ENCODE measurements around the gene PIRT.

Gene PIRT

DNA sequence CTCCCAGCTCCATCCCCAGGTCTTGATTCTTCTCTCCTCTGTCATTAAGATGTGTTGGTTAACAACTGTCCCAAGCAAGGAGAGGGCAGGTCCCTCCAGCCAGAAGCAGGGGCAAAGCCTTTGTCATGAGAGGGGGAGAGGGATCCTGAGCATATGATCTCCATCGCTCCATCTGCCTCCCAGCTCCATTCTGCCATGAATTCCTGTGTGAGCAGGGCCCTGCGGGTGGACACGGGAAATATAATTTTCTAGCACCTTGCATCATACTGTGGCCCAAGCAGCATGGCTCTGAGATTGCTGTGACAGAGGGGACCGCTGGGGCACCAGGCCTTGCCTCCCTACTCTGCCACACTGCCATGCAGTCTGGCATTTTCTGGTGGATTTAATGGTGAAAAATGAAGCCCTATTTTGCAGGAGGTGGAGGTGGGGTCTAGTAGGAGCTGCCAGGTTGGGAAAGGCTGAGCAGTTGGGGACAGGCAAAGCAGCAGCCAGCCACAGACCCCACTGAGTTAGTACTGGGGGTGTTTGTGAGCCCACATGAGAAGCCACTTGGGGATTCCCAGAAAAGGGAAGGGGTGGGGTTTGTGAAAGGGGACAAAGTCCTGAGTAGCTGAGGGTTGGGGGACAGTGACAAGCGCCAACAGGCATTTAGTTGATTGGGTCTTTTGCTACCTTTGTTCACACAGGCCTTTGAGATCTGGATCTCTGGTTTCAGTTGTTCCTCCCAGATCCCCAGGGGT lies 50.4 kb downstream of the PIRT start:
- Mint-ChIP-seq H3K4me1 (ENCODE audit: low read depth) (no peaks in the 10 kb centered on the region), H3K27ac (no peak overlapping the region)

DNA sequence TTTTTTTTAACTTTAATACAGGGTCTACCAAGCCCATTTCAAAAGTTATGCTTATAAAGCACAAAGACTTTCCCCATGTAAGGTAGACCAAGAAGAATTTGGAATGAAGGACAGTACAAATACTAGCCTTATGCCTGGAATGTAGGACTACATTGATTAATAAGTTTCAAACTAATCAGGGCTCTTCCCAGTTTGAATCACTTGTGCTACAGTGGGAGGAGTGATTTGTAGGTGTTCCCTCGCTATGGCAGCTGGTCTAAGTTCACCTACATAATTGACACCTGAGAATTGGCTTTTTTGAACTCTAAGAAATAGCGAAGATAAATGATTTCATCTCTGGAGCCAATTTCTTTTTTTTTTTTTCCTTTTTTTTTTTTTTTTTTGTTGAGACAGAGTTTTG lies 52.6 kb downstream of the PIRT start:
- peaks cover 3% of the 10 kb centered on the region for H3K27me3 Mint-ChIP-seq
- H3K4me3 Mint-ChIP-seq = no peak overlapping the region
- peaks cover 10% of the 10 kb centered on the region for H3K9me3 Mint-ChIP-seq (ENCODE audit: low read depth)
- H3K4me1 Mint-ChIP-seq (ENCODE audit: low read depth) = no peaks in the 10 kb centered on the region
- no peak overlapping the region for H3K27ac Mint-ChIP-seq
- peaks cover 15% of the 10 kb centered on the region for H3K36me3 Mint-ChIP-seq

More for the DNA sequence above, 50.4 kb downstream of the PIRT start:
- Mint-ChIP-seq H3K9me3 (ENCODE audit: low read depth) (peaks cover 10% of the 10 kb centered on the region), H3K4me3 (no peak overlapping the region), H3K27me3 (peaks cover 3% of the 10 kb centered on the region), H3K36me3 (peaks cover 13% of the 10 kb centered on the region)

DNA sequence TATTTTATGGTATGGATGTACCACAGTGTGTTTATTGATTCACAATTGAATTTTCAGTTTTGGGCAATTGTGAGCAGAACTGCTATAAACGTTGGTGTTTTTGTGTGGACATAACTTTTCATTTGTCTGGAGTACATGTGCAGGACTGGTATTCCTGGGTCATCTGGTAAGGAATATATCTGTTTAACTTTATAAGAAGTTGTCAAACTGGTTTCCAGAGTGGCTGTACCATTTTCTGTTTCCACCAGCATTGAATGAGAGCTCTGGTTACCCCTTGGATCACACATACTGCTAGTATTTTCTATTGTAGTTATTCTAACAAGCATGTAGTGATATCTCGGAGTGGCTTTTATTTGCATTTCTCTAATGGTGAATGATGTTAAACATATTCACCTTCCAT lies 58.3 kb downstream of the PIRT start:
- Mint-ChIP-seq H3K36me3 (peaks cover 15% of the 10 kb centered on the region), H3K9me3 (ENCODE audit: low read depth) (peaks cover 10% of the 10 kb centered on the region), H3K4me1 (ENCODE audit: low read depth) (no peaks in the 10 kb centered on the region), H3K4me3 (no peak overlapping the region), H3K27ac (no peak overlapping the region), H3K27me3 (no peaks in the 10 kb centered on the region)

DNA sequence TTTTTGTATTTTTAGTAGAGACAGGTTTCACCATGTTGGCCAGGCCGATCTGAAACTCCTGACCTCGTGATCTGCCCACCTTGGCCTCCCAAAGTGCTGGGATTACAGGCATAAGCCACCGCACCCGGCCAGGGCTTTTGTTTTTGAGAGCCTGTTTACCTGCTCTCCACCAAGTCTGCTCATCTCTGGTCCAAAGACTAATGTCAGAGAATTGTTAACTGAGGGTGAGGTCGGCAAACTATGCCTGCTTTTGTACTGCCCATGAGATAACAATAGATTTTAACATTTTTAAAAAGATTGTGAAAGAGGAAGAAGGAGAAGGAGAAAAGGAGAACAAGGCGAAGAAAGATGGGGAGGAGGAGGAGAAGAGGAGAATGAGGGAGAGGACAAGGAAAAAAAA lies 60.0 kb downstream of the PIRT start:
- Mint-ChIP-seq H3K27ac (no peak overlapping the region), H3K4me1 (ENCODE audit: low read depth) (no peaks in the 10 kb centered on the region), H3K4me3 (no peak overlapping the region), H3K9me3 (ENCODE audit: low read depth) (peaks cover 4% of the 10 kb centered on the region), H3K27me3 (no peaks in the 10 kb centered on the region), H3K36me3 (peaks cover 8% of the 10 kb centered on the region)

DNA sequence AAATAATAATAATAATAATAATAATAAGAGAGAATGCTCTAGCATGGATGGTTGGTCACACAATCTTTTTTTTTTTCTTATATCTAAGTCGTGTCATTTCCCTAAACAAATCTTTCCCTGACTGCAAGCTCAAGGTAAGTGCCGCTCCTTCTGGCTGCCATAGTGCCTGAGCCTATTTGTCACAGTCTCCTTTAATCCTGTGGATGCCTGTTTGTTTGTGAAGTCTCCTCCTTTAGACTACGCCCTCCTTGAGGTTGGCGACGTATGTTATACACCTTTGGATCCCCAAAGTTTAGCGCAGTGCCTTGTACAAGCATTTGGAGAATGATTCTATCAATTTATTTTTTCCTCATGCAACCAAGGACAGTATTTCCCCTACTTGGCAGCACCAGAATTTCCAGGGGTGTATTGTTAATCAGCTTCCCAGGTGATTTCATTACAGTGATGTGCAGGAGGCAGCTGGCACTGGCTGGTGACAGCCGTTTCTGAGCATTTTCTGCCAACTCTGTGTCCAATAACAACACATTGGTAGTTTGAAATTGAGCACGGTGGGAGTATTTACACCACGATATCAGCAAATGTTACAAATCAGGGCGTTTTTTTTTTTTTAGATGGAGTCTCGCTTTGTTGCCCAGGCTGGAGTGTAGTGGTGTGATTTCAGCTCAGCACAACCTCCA lies 60.6 kb downstream of the PIRT start:
- Mint-ChIP-seq H3K9me3 (ENCODE audit: low read depth) (no peaks in the 10 kb centered on the region), H3K4me3 (no peak overlapping the region), H3K36me3 (peaks cover 6% of the 10 kb centered on the region), H3K4me1 (ENCODE audit: low read depth) (no peaks in the 10 kb centered on the region), H3K27me3 (no peaks in the 10 kb centered on the region), H3K27ac (no peak overlapping the region)

DNA sequence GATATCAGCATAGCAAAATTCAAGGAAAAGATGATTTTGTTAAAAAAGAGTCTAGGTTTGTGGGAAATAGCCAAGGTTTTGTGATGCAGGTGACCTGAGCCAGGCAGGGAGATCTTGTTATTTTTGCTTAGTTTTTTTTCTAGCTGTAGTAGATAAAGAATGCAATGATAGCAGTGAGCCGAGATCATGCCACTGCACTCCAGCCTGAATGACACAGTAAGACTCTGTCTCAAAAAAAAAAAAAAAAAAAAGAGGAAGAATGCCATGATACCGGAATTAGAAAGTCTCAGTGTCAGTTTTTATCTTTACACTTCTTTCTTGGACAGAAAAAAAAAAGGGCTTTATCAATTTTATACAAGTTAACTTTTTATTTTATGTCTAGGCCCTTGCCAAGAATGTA lies 61.5 kb downstream of the PIRT start:
- H3K27me3 Mint-ChIP-seq = no peaks in the 10 kb centered on the region

DNA sequence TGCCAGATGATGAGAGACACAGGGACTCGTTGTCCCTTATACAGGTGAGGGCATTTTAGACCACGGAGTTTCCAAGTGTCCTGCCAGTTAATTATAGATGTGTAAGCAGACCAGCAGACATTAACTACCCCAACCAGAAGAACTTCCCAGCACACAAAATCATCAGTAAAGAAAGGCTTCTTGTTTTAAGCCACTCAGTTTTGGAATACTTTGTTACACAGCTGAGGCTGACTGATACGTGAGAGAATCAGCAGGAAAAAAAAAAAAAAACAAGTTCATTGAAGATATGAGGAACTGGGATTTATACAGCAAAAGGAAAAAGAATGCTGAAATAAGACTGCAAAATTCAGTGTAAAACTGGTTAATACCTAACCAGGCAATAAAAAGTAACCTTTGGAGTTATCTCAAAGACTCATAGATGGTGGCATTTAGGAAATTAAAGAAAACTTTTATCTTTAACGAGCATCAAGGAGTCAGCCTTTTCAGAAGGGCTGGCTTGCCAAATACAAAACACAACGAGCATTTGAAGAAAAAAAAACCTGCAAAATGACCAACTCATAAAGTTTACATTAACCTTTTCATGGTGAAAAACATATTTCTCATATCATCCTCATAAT lies 62.0 kb downstream of the PIRT start:
- no peaks in the 10 kb centered on the region for H3K27me3 Mint-ChIP-seq
- H3K27ac Mint-ChIP-seq = no peak overlapping the region
- peaks cover 10% of the 10 kb centered on the region for H3K36me3 Mint-ChIP-seq
- H3K4me1 Mint-ChIP-seq (ENCODE audit: low read depth) = no peaks in the 10 kb centered on the region
- no peaks in the 10 kb centered on the region for H3K9me3 Mint-ChIP-seq (ENCODE audit: low read depth)
- H3K4me3 Mint-ChIP-seq = no peak overlapping the region

More for the DNA sequence above, 61.5 kb downstream of the PIRT start:
- peaks cover 9% of the 10 kb centered on the region for H3K36me3 Mint-ChIP-seq
- H3K4me1 Mint-ChIP-seq (ENCODE audit: low read depth) = no peaks in the 10 kb centered on the region
- no peak overlapping the region for H3K27ac Mint-ChIP-seq
- H3K4me3 Mint-ChIP-seq = no peak overlapping the region
- no peaks in the 10 kb centered on the region for H3K9me3 Mint-ChIP-seq (ENCODE audit: low read depth)

DNA sequence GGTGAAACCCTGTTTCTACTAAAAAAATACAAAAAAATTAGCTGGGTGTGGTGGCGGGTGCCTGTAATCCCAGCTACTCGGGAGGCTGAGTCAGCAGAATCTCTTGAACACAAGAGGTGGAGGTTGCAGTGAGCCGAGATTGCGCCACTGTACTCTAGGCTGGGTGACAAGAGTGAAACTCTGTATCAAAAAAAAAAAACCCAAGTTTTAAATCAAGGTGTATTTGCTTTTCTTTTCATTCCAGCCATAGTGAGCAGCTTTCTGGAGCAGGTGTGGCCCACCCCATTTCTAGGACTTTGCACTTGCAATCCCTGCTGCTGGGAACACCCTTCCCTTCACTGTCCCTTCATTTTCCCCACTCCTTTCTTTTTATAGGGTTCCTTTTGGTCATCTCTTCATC lies 62.8 kb downstream of the PIRT start:
- H3K4me3 Mint-ChIP-seq = no peak overlapping the region
- no peaks in the 10 kb centered on the region for H3K4me1 Mint-ChIP-seq (ENCODE audit: low read depth)
- no peak overlapping the region for H3K27ac Mint-ChIP-seq
- H3K27me3 Mint-ChIP-seq = no peaks in the 10 kb centered on the region
- H3K36me3 Mint-ChIP-seq = peaks cover 8% of the 10 kb centered on the region
- no peaks in the 10 kb centered on the region for H3K9me3 Mint-ChIP-seq (ENCODE audit: low read depth)

DNA sequence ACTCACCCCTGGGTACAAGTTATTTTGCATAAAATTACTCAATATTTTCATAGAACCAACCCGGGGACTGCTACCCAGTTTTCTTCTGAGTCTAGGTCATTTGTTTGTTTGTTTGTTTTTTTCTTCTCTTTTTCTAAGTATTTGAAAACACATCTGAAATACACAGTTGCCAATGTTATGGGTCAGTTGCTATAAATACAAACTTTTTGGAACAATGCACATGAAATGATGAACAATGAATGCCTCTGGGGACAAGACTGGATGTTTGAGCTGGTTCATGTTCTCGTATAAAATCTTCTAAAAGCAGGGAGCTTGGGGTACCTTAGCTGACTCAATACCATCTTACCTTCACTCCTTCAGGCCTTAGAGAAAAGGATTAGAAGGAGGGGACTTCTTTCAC lies 64.5 kb downstream of the PIRT start:
- H3K36me3 Mint-ChIP-seq = peaks cover 8% of the 10 kb centered on the region
- no peak overlapping the region for H3K4me3 Mint-ChIP-seq
- H3K9me3 Mint-ChIP-seq (ENCODE audit: low read depth) = no peaks in the 10 kb centered on the region
- H3K27ac Mint-ChIP-seq = no peak overlapping the region
- no peaks in the 10 kb centered on the region for H3K4me1 Mint-ChIP-seq (ENCODE audit: low read depth)
- H3K27me3 Mint-ChIP-seq = no peaks in the 10 kb centered on the region

Data from activated naive CD8-positive, alpha-beta T cell (primary cell).